ENCODE data around the gene PLA2G2E. TPM values are rescaled to one million over a fixed set of nuclear protein-coding genes. Genes with fewer than 3 reads are reported as not detected.

The PLA2G2E gene
- total RNA-seq, 1 experiment from 2014 or later: 0.41 TPM

- BruUV-seq (replicated peaks): no TSS peak
- no peak for DNase-seq
- Histone ChIP-seq H3K4me1 (no peaks in the 10 kb centered on the region), H3K27me3 (replicated peaks; ENCODE audit: control insufficient read depth, insufficient read depth, low read length) (no peaks in the 10 kb centered on the region), H3K9me3 (no peaks in the 10 kb centered on the region), H3K4me3 (ENCODE audit: low read depth, low read length) (no peak overlapping the region), H3K36me3 (ENCODE audit: control insufficient read depth, insufficient read depth, low read length) (no peaks in the 10 kb centered on the region; the same call in 1 of the 2 replicates)
- H3K27ac Mint-ChIP-seq (ENCODE audit: unreplicated experiment): no peak overlapping the region
- CTCF ChIA-PET: no interaction called here
- intact Hi-C loops (cut with micrococcal nuclease; ENCODE audit: unreplicated experiment): no loop called here
- no peak for TF ChIP-seq CTCF (IDR thresholded peaks at IDR 0.05; ENCODE audit: insufficient read depth in 1 of 2, low read depth in 1 of 2, low read length in 1 of 2, severe bottlenecking in 1 of 2, unreplicated experiment in 1 of 2)
- H3K4me1 Mint-ChIP-seq (ENCODE audit: low read depth, unreplicated experiment): no peaks in the 10 kb centered on the region
- no peaks in the 10 kb centered on the region for H3K9me3 Mint-ChIP-seq (ENCODE audit: unreplicated experiment)
- POLR2A ChIA-PET: no interaction called here
- no peak overlapping the region for H3K4me3 Mint-ChIP-seq (ENCODE audit: unreplicated experiment)
- H3K27me3 Mint-ChIP-seq (ENCODE audit: insufficient read depth, unreplicated experiment): no peaks in the 10 kb centered on the region
- peaks cover 63% of the 10 kb centered on the region for H3K36me3 Mint-ChIP-seq (ENCODE audit: insufficient read depth, unreplicated experiment)
These were observed 21.8 kb downstream of the PLA2G2E start for GRCh38 chr1:19901653-19902052.

GRCh38 chr1:19894218-19894617 is 29.2 kb downstream of the PLA2G2E start:
- Mint-ChIP-seq H3K27me3 (ENCODE audit: insufficient read depth, unreplicated experiment) (no peaks in the 10 kb centered on the region), H3K36me3 (ENCODE audit: insufficient read depth, unreplicated experiment) (peaks cover 31% of the 10 kb centered on the region), H3K9me3 (ENCODE audit: unreplicated experiment) (no peaks in the 10 kb centered on the region), H3K27ac (ENCODE audit: unreplicated experiment) (no peak overlapping the region), H3K4me3 (ENCODE audit: unreplicated experiment) (no peak overlapping the region), H3K4me1 (ENCODE audit: low read depth, unreplicated experiment) (no peaks in the 10 kb centered on the region)
- ChIA-PET CTCF (no interaction called here), POLR2A (no interaction called here)
- intact Hi-C loops (cut with micrococcal nuclease; ENCODE audit: unreplicated experiment): no loop called here
- no peaks in the 10 kb centered on the region for H3K27me3 ChIP-seq (replicated peaks; ENCODE audit: control insufficient read depth, insufficient read depth, low read length)
- no peak for DNase-seq
- no peaks in the 10 kb centered on the region for H3K4me1 ChIP-seq
- no peak for TF ChIP-seq CTCF (IDR thresholded peaks at IDR 0.05; ENCODE audit: insufficient read depth in 1 of 2, low read depth in 1 of 2, low read length in 1 of 2, severe bottlenecking in 1 of 2, unreplicated experiment in 1 of 2)
- BruUV-seq (replicated peaks): no TSS peak
- H3K4me3 ChIP-seq (ENCODE audit: low read depth, low read length): no peak overlapping the region
- no peaks in the 10 kb centered on the region for H3K9me3 ChIP-seq
- H3K36me3 ChIP-seq (ENCODE audit: control insufficient read depth, insufficient read depth, low read length): no peaks in the 10 kb centered on the region; the same call in 1 of the 2 replicates

- no peaks in the 10 kb centered on the region for H3K9me3 Mint-ChIP-seq (ENCODE audit: unreplicated experiment)
- Histone ChIP-seq H3K4me3 (ENCODE audit: low read depth, low read length) (no peak overlapping the region), H3K4me1 (no peaks in the 10 kb centered on the region), H3K36me3 (ENCODE audit: control insufficient read depth, insufficient read depth, low read length) (no peaks in the 10 kb centered on the region; the same call in 1 of the 2 replicates), H3K27me3 (replicated peaks; ENCODE audit: control insufficient read depth, insufficient read depth, low read length) (no peaks in the 10 kb centered on the region), H3K9me3 (no peaks in the 10 kb centered on the region)
- no peak for DNase-seq
- H3K4me3 Mint-ChIP-seq (ENCODE audit: unreplicated experiment): no peak overlapping the region
- peaks cover 26% of the 10 kb centered on the region for H3K36me3 Mint-ChIP-seq (ENCODE audit: insufficient read depth, unreplicated experiment)
- ChIA-PET CTCF (interaction anchor here (0.5 kb wide), 1 partner anchor 727 kb away, joined by 3 read pairs; no protein-coding TSS in a partner anchor), POLR2A (no interaction called here)
- TF ChIP-seq CTCF (IDR thresholded peaks at IDR 0.05; ENCODE audit: insufficient read depth in 1 of 2, low read depth in 1 of 2, low read length in 1 of 2, severe bottlenecking in 1 of 2, unreplicated experiment in 1 of 2): no peak
- no peak overlapping the region for H3K27ac Mint-ChIP-seq (ENCODE audit: unreplicated experiment)
- intact Hi-C loops (cut with micrococcal nuclease; ENCODE audit: unreplicated experiment): no loop called here
- H3K4me1 Mint-ChIP-seq (ENCODE audit: low read depth, unreplicated experiment): no peaks in the 10 kb centered on the region
- BruUV-seq (replicated peaks): no TSS peak
- no peaks in the 10 kb centered on the region for H3K27me3 Mint-ChIP-seq (ENCODE audit: insufficient read depth, unreplicated experiment)
These were observed 29.7 kb downstream of the PLA2G2E start for GRCh38 chr1:19893687-19894086.
